H1 (cell line): ENCODE results near the gene NUP42.

Experiments
- ATF3 ChIP-seq: IDR thresholded peaks from 2 replicates; pipeline ENCODE4 v1.6.1; 2011; ENCODE audit warnings: low read depth, mild to moderate bottlenecking, low read length; ENCODE audit not compliant: insufficient read depth
- BACH1 ChIP-seq: IDR thresholded peaks from 2 replicates; pipeline ENCODE4 v1.6.1; 2012; ENCODE audit warnings: low read length, improper control_type of control experiment
- CBX5 ChIP-seq: fragments of 300-800, 300-1000 bp; sonication (generic); IDR thresholded peaks from 2 replicates; pipeline ENCODE4 v1.7.1; 2016; ENCODE audit warnings: antibody characterized with exemption, low read length, low read depth
- CHD1 ChIP-seq: IDR thresholded peaks from 2 replicates; pipeline ENCODE4 v1.6.1; 2012; ENCODE audit warnings: low read depth, low read length, improper control_type of control experiment
- CTCF ChIP-seq, 3 experiments: IDR thresholded peaks; 1 replicate in 2 of 3; 2 replicates in 1 of 3; pipeline versions ENCODE4 v1.5.1 to v1.6.1; 2011; ENCODE audit warnings: low read length in 3 of 3, mild to moderate bottlenecking in 3 of 3, inconsistent platforms in 2 of 3, low read depth in 1 of 3, moderate library complexity in 1 of 3; ENCODE audit not compliant: insufficient read depth in 1 of 3; ENCODE audit errors: control extremely low read depth in 1 of 3
- HDAC2 ChIP-seq, 2 experiments: fragments of 300-600 bp in 1 of 2; sonication (generic) in 1 of 2; IDR thresholded peaks; 2 replicates each; pipeline ENCODE4 v1.6.1; 2011 to 2012; ENCODE audit warnings: low read depth in 2 of 2, low read length in 2 of 2, mild to moderate bottlenecking in 2 of 2, moderate library complexity in 2 of 2, borderline replicate concordance in 1 of 2, inconsistent platforms in 1 of 2
- HDAC6 ChIP-seq: IDR thresholded peaks from one replicate; pipeline ENCODE4 v1.7.1; 2012; ENCODE audit warnings: low read depth, mild to moderate bottlenecking, inconsistent platforms, low read length, moderate library complexity
- MAFK ChIP-seq: IDR thresholded peaks from 2 replicates; pipeline ENCODE4 v1.6.1; 2012; ENCODE audit warnings: low read depth, mild to moderate bottlenecking, improper control_type of control experiment, low read length
- NRF1 ChIP-seq: IDR thresholded peaks from 2 replicates; pipeline ENCODE4 v1.6.1; 2011; ENCODE audit warnings: mild to moderate bottlenecking, low read depth, low read length, improper control_type of control experiment
- RBBP5 ChIP-seq: IDR thresholded peaks from 2 replicates; pipeline ENCODE4 v1.7.1; 2012; ENCODE audit warnings: low read depth, mild to moderate bottlenecking, inconsistent platforms, low read length, moderate library complexity, borderline replicate concordance
- SP1 ChIP-seq: IDR thresholded peaks from 2 replicates; pipeline ENCODE4 v1.6.1; 2011; ENCODE audit warnings: low read depth, low read length
- TAF1 ChIP-seq: IDR thresholded peaks from 2 replicates; pipeline ENCODE4 v1.6.1; 2011; ENCODE audit warnings: mild to moderate bottlenecking, low read depth, low read length
- YY1 ChIP-seq: IDR thresholded peaks from 2 replicates; pipeline ENCODE4 v1.6.1; 2011; ENCODE audit warnings: low read depth, mild to moderate bottlenecking, low read length

- TF ChIP-seq ATF3 = no peak
- no peak for TF ChIP-seq NRF1
- no peak for TF ChIP-seq CTCF (IDR thresholded peaks at IDR 0.05; ENCODE audit: control extremely low read depth in 1 of 3, insufficient read depth in 1 of 3, low read depth in 1 of 3, low read length in 3 of 3)
- TF ChIP-seq SP1 = no peak
- TF ChIP-seq HDAC6 = no peak
- TF ChIP-seq TAF1 = no peak
- no peak for TF ChIP-seq BACH1
- no peak for TF ChIP-seq RBBP5
- no peak for TF ChIP-seq CHD1
- TF ChIP-seq CBX5 = no peak
- TF ChIP-seq HDAC2 (IDR thresholded peaks at IDR 0.05; ENCODE audit: borderline replicate concordance in 1 of 2, low read depth in 2 of 2, low read length in 2 of 2) = no peak
- TF ChIP-seq YY1 = no peak
- no peak for TF ChIP-seq MAFK
These were observed 25.2 kb downstream of the NUP42 start for GRCh38 chr7:23207021-23207420.
